ENCODE results near the gene QSOX1. TPM values are rescaled to one million over a fixed set of nuclear protein-coding genes. Genes with fewer than 3 reads are reported as not detected.

Gene QSOX1
- total and polyA plus RNA-seq, 8 donors: 145 to 482 (median 190) TPM

- ATAC-seq (no peak), DNase-seq (no peak)
- Histone ChIP-seq H3K36me3 (no peaks in the 10 kb centered on the region), H3K9me3 (no peaks in the 10 kb centered on the region), H3K4me1 (peaks cover 16 to 61% of the 10 kb centered on the region in 2 donors), H3K27me3 (no peaks in the 10 kb centered on the region), H3K27ac (peak overlapping the region; percentile 88 to 95), H3K4me3 (peak overlapping the region; percentile 53 to 96)
- intact Hi-C loops (cut with DNase I): loop anchor here in 1 of 2 donors (10.0 kb wide), 1 partner anchor 269 kb away; the partner anchor contains the start of gene TOR1AIP1
- TF ChIP-seq CTCF (IDR thresholded peaks at IDR 0.05): no peak
Measured at GRCh38 chr1:180154003-180154324, 705 bp upstream of the QSOX1 start.

GRCh38 chr1:180155182-180155682 is 563 bp downstream of the QSOX1 start:
- Histone ChIP-seq H3K4me1 (peaks cover 16 to 74% of the 10 kb centered on the region in 2 donors), H3K27me3 (no peaks in the 10 kb centered on the region), H3K27ac (peak overlapping the region; percentile 86 to 95), H3K4me3 (peak overlapping the region; percentile 93 to 96), H3K36me3 (no peaks in the 10 kb centered on the region), H3K9me3 (no peaks in the 10 kb centered on the region)
- peak in 1 of 4 donors; percentile 49 for DNase-seq
- intact Hi-C loops (cut with DNase I): loop anchor here in 1 of 2 donors (10.0 kb wide), 1 partner anchor 270 kb away; the partner anchor contains the start of gene TOR1AIP1
- peak; percentile 3 for ATAC-seq
- no peak for TF ChIP-seq CTCF (IDR thresholded peaks at IDR 0.05)

GRCh38 chr1:180156201-180156600 is 1.5 kb downstream of the QSOX1 start:
- Histone ChIP-seq H3K9me3 (no peaks in the 10 kb centered on the region), H3K36me3 (no peaks in the 10 kb centered on the region), H3K27me3 (no peaks in the 10 kb centered on the region), H3K4me3 (peak overlapping the region; percentile 93 to 96), H3K27ac (peak overlapping the region; percentile 86 to 95), H3K4me1 (peaks cover 16 to 74% of the 10 kb centered on the region in 2 donors)
- intact Hi-C loops (cut with DNase I): loop anchor here in 1 of 2 donors (10.0 kb wide), 1 partner anchor 271 kb away; the partner anchor contains the start of gene TOR1AIP1
- DNase-seq: no peak
- no peak for ATAC-seq
- no peak for TF ChIP-seq CTCF (IDR thresholded peaks at IDR 0.05)

- no peak for DNase-seq
- no peak for ATAC-seq
Measured at GRCh38 chr1:180156631-180157091, 2.0 kb downstream of the QSOX1 start.

More at GRCh38 chr1:180156631-180157091, 2.0 kb downstream of the QSOX1 start:
- no peak for TF ChIP-seq CTCF (IDR thresholded peaks at IDR 0.05)
- Histone ChIP-seq H3K36me3 (no peaks in the 10 kb centered on the region), H3K27ac (peak overlapping the region; percentile 86 to 95), H3K27me3 (no peaks in the 10 kb centered on the region), H3K4me3 (peak overlapping the region in 1 of 2 donors; percentile 96), H3K4me1 (peaks cover 16 to 70% of the 10 kb centered on the region in 2 donors), H3K9me3 (no peaks in the 10 kb centered on the region)
- intact Hi-C loops (cut with DNase I): loop anchor here in 1 of 2 donors (10.0 kb wide), 1 partner anchor 272 kb away; the partner anchor contains the start of gene TOR1AIP1

Data from left lung (tissue), 10 donors.